Activated CD8-positive, alpha-beta memory T cell treated with anti-CD3 and anti-CD28 coated beads, Interleukin-2, amount 50 U/mL, for 4 hours (primary cell): Measurements from ENCODE around the gene ZC3H12C.
A peak's percentile ranks its signal among the peaks of the same experiment; 100 is the strongest.
"Not testable (repeated sequence)": the region's sequence is repeated elsewhere in the genome, so short reads cannot be mapped to it uniquely, and the experiment has no call there.

Experiments
- DNase-seq: peaks from one replicate; pipeline ENCODE4 v3.0.0-alpha.2; 2020

Gene ZC3H12C

GRCh38 chr11:110092515-110093406 is at the start of gene ZC3H12C:
ZC3H12C (plus strand) TSS chr11:110093392; CDS start chr11:110093412, 20 bp downstream.
- peak; percentile 15 for DNase-seq

GRCh38 chr11:110044226-110044968 is 48.8 kb upstream of the ZC3H12C start:
- DNase-seq, result no peak

- no peak for DNase-seq
Observed at GRCh38 chr11:110046775-110047380, 46.3 kb upstream of the ZC3H12C start.

GRCh38 chr11:110049501-110050200 is 43.5 kb upstream of the ZC3H12C start:
- DNase-seq, result no peak

- no peak for DNase-seq
Observed at GRCh38 chr11:110050201-110050506, 43.0 kb upstream of the ZC3H12C start.

GRCh38 chr11:110053848-110054414 is 39.3 kb upstream of the ZC3H12C start:
- no peak for DNase-seq

GRCh38 chr11:110056956-110057355 is 36.2 kb upstream of the ZC3H12C start:
- DNase-seq, result no peak

GRCh38 chr11:110059706-110060463 is 33.3 kb upstream of the ZC3H12C start:
- no peak for DNase-seq

- no peak for DNase-seq
Observed at GRCh38 chr11:110061296-110061695, 31.9 kb upstream of the ZC3H12C start.

- DNase-seq, result no peak
Observed at GRCh38 chr11:110062247-110062646, 30.9 kb upstream of the ZC3H12C start.

- no peak for DNase-seq
Observed at GRCh38 chr11:110065189-110065588, 28.0 kb upstream of the ZC3H12C start.

- not testable (repeated sequence) for DNase-seq
Observed at GRCh38 chr11:110068001-110068400, 25.2 kb upstream of the ZC3H12C start.

- no peak for DNase-seq
Observed at GRCh38 chr11:110069158-110069737, 23.9 kb upstream of the ZC3H12C start.

- no peak for DNase-seq
Observed at GRCh38 chr11:110070176-110070575, 23.0 kb upstream of the ZC3H12C start.

GRCh38 chr11:110071197-110071596 is 22.0 kb upstream of the ZC3H12C start:
- DNase-seq, result no peak

- DNase-seq, result no peak
Observed at GRCh38 chr11:110072930-110073329, 20.3 kb upstream of the ZC3H12C start.

- no peak for DNase-seq
Observed at GRCh38 chr11:110074499-110074898, 18.7 kb upstream of the ZC3H12C start.

GRCh38 chr11:110075105-110075846 is 17.9 kb upstream of the ZC3H12C start:
- DNase-seq, result no peak

GRCh38 chr11:110075847-110076208 is 17.4 kb upstream of the ZC3H12C start:
- DNase-seq, result no peak

- DNase-seq, result no peak
Observed at GRCh38 chr11:110076371-110076965, 16.7 kb upstream of the ZC3H12C start.
